K562 (cell line): ENCODE data around the gene POLR2B. TPM values are rescaled to one million over a fixed set of nuclear protein-coding genes. Genes with fewer than 3 reads are reported as not detected.

Source experiments
- ATAC-seq: fragments of 200-7000 bp; cut with Tn5 transposase; 3 replicates; pipeline ENCODE4 v1.9.1; 2020; ENCODE audit warnings: moderate library complexity
- BruUV-seq: library from RNA; stranded (reverse); fragments of 400-500 nt; replicated peaks from 2 replicates; lab custom pipeline; 2021; lab: Mats Ljungman, UMichigan
- CTCF ChIA-PET: fragments of 300-600 bp; formaldehyde crosslinking; extraction: SDS; loops from one replicate; lab custom pipeline; 2021; ENCODE audit warnings: low intra/inter-chr PET ratio; lab: Yijun Ruan, JAX
- POLR2A ChIA-PET: fragments of 300-600, 350-650 bp; sonication (Branson Sonifier 250); formaldehyde crosslinking; extraction: SDS; loops from one replicate; lab custom pipeline; 2021; ENCODE audit warnings: antibody characterized with exemption, inconsistent platforms; lab: Yijun Ruan, JAX
- DNase-seq, 4 experiments: peaks; one replicate each; pipeline versions ENCODE4 v3.0.0 to v3.0.0-alpha.2; 2011 to 2018; ENCODE audit warnings: low spot score in 3 of 4, mixed read lengths in 3 of 4; ENCODE audit errors: extremely low read depth in 1 of 4
- FAIRE-seq: peaks from 2 replicates; lab custom pipeline; 2011; peaks lifted over from hg19 to GRCh38; lab: Jason Lieb, UNC
- H2AFZ ChIP-seq: 2 replicates; pipeline ENCODE4 v1.6.0; 2011; ENCODE audit warnings: low read depth, low read length, control low read depth, inconsistent platforms
- H3K27ac ChIP-seq: fragments of 200-600 bp; 3 replicates; pipeline ENCODE4 v1.8.0; 2011; ENCODE audit warnings: low read depth, mild to moderate bottlenecking, control low read depth, inconsistent platforms, low read length, moderate library complexity, mixed read lengths; ENCODE audit errors: extremely low read depth
- H3K27me3 ChIP-seq, 2 experiments: fragments of 300-600 bp in 1 of 2; 2 replicates in 1 of 2; 3 replicates in 1 of 2; pipeline versions ENCODE4 v1.6.0 to v1.8.0; 2011; ENCODE audit warnings: inconsistent platforms in 2 of 2, low read length in 2 of 2, mild to moderate bottlenecking in 1 of 2, mixed read lengths in 1 of 2, moderate library complexity in 1 of 2; ENCODE audit not compliant: control insufficient read depth in 2 of 2, insufficient read depth in 2 of 2
- H3K36me3 ChIP-seq: fragments of 300-600 bp; 3 replicates; pipeline ENCODE4 v1.8.0; 2011; ENCODE audit warnings: mild to moderate bottlenecking, low read length, inconsistent platforms; ENCODE audit not compliant: control insufficient read depth, insufficient read depth
- H3K4me1 ChIP-seq, 2 experiments: fragments of 200-600 bp in 1 of 2; replicated peaks in 1 of 2; 2 replicates in 1 of 2; 3 replicates in 1 of 2; pipeline versions ENCODE4 v1.5.1 to v1.8.0; 2011; ENCODE audit warnings: inconsistent platforms in 2 of 2, low read length in 2 of 2, mild to moderate bottlenecking in 1 of 2, mixed read lengths in 1 of 2, moderate library complexity in 1 of 2; ENCODE audit not compliant: control insufficient read depth in 2 of 2, insufficient read depth in 2 of 2
- H3K4me2 ChIP-seq: 2 replicates; pipeline ENCODE4 v1.6.1; 2011; ENCODE audit warnings: low read length, control low read depth, inconsistent platforms, mixed read lengths; ENCODE audit not compliant: insufficient read depth
- H3K4me3 ChIP-seq: fragments of 200-600 bp; sonication (generic), shearing (Covaris generic); 2 replicates; pipeline ENCODE4 v1.5.1; 2016; ENCODE audit warnings: control low read depth, inconsistent platforms
- H3K79me2 ChIP-seq: fragments of 200-600 bp; 3 replicates; pipeline ENCODE4 v1.8.0; 2011; ENCODE audit warnings: low read length, inconsistent platforms; ENCODE audit not compliant: control insufficient read depth, insufficient read depth
- H3K9ac ChIP-seq, 2 experiments: 2 replicates each; pipeline versions ENCODE4 v1.6.0 to v1.6.1; 2011; ENCODE audit warnings: low read depth in 2 of 2, low read length in 2 of 2, control low read depth in 1 of 2, inconsistent platforms in 1 of 2, mild to moderate bottlenecking in 1 of 2, mixed read lengths in 1 of 2; ENCODE audit not compliant: insufficient read depth in 1 of 2
- H3K9me1 ChIP-seq: one replicate; pipeline ENCODE4 v1.6.0; 2011; ENCODE audit warnings: inconsistent platforms, mild to moderate bottlenecking, low read length, moderate library complexity; ENCODE audit not compliant: control insufficient read depth, insufficient read depth
- H3K9me3 ChIP-seq: replicated peaks from 2 replicates; pipeline ENCODE4 v1.5.1; 2011; ENCODE audit warnings: low read depth, low read length, inconsistent platforms; ENCODE audit not compliant: control insufficient read depth, insufficient read depth
- H4K20me1 ChIP-seq: replicated peaks from 2 replicates; pipeline ENCODE4 v1.6.1; 2011; ENCODE audit warnings: low read length, inconsistent platforms, mixed read lengths; ENCODE audit not compliant: control insufficient read depth, insufficient read depth
- EP400 ChIP-seq: fragments of 450-650 bp; IDR thresholded peaks from 2 replicates; pipeline ENCODE4 v1.6.1; 2017; ENCODE audit warnings: antibody characterized with exemption, mild to moderate bottlenecking, moderate library complexity
- L3MBTL2 ChIP-seq: fragments of 450-650 bp; IDR thresholded peaks from 2 replicates; pipeline ENCODE4 v1.6.1; 2016; ENCODE audit warnings: mild to moderate bottlenecking, moderate library complexity
- NBN ChIP-seq: fragments of 450-650 bp; IDR thresholded peaks from 2 replicates; pipeline ENCODE4 v1.6.1; 2016; ENCODE audit warnings: low read depth, mild to moderate bottlenecking
- NFYB ChIP-seq: IDR thresholded peaks from 2 replicates; pipeline ENCODE4 v1.6.1; 2011; ENCODE audit warnings: mild to moderate bottlenecking, moderate library complexity; ENCODE audit not compliant: insufficient read length; ENCODE audit errors: extremely low read depth
- NR3C1 ChIP-seq: sonication (generic); formaldehyde crosslinking; IDR thresholded peaks from 2 replicates; pipeline ENCODE4 v1.8.1; 2022; ENCODE audit warnings: missing genetic modification reagents
- PHB ChIP-seq: fragments of 250-450 bp; sonication (Bioruptor Pico); IDR thresholded peaks from 2 replicates; pipeline ENCODE4 v1.5.0; 2021
- SMARCC2 ChIP-seq: fragments of 450-650 bp; IDR thresholded peaks from 2 replicates; pipeline ENCODE4 v1.6.1; 2017; ENCODE audit warnings: antibody characterized with exemption, moderate library complexity, mild to moderate bottlenecking, low read depth
- TAF9B ChIP-seq: fragments of 450-650 bp; IDR thresholded peaks from 2 replicates; pipeline ENCODE4 v1.6.1; 2018; ENCODE audit warnings: mild to moderate bottlenecking; ENCODE audit not compliant: partially characterized antibody
- ZNF140 ChIP-seq: fragments of 250-450 bp; sonication (Bioruptor Pico); IDR thresholded peaks from 2 replicates; pipeline ENCODE4 v1.8.0; 2021; ENCODE audit warnings: moderate library complexity, mild to moderate bottlenecking, inconsistent platforms
- ZNF436 ChIP-seq: fragments of 250-450, 450-650 bp; sonication (Bioruptor Pico); formaldehyde crosslinking; IDR thresholded peaks from 2 replicates; pipeline ENCODE4 v1.7.0; 2020; ENCODE audit warnings: mild to moderate bottlenecking
- WGBS: fragments of 100-300 bp; shearing (Covaris generic); methylation state at CpG from one replicate; pipeline ENCODE4 v1.1.6; 2016; ENCODE audit warnings: low coverage, mixed read lengths; ENCODE audit not compliant: insufficient coverage; ENCODE audit errors: missing lambda C conversion rate; 5-methylcytosine and 5-hydroxymethylcytosine counted together
- in situ Hi-C: fragments of 300-500 bp; cut with MboI; formaldehyde crosslinking; loops from 4 replicates; pipeline ENCODE4 v1.15.0; 2018; ENCODE audit warnings: inconsistent platforms, mixed read lengths
- intact Hi-C: fragments of 100-400 bp; cut with micrococcal nuclease; formaldehyde crosslinking; loops from 2 replicates; pipeline ENCODE4 v1.14.2; 2022
- polyA plus RNA-seq, 8 experiments: library from polyadenylated mRNA; depleted of rRNA in 4 of 8; stranded (reverse) in 5 of 8; unstranded in 3 of 8; fragments of >200 nt; fragmentation: Nextera tagmentation in 2 of 8; fragmentation: Illumina TruSeq in 1 of 8; extraction: Ambion mirVana in 2 of 8; extraction: Trizol in 1 of 8; gene quantifications; 2 replicates each; pipeline versions ENCODE4 v1.2.1 to v1.2.3, GENCODE V29; 2011 to 2014; ENCODE audit warnings: inconsistent platforms in 1 of 8, missing spikeins in 1 of 8
- total RNA-seq, 7 experiments: library from RNA; depleted of rRNA in 6 of 7; stranded (reverse); fragments of >200 nt in 6 of 7; fragmentation: Illumina TruSeq in 2 of 7; extraction: Trizol in 2 of 7; gene quantifications; 2 replicates each; pipeline versions ENCODE4 v1.2.1 to v1.2.3, GENCODE V29; 2011 to 2021; ENCODE audit warnings: low replicate concordance in 1 of 7
- TF ChIP-seq, protein P1 (sequence below): fragments of 250-450 bp; sonication (Bioruptor Pico); IDR thresholded peaks from 2 replicates; pipeline ENCODE4 v1.4.0; 2020; ENCODE audit warnings: mild to moderate bottlenecking

The POLR2B gene
- total and polyA plus RNA-seq, 9 of the 15 experiments (the other 6 are each of a cell fraction or from before 2014, with no cell fraction given): 60.9 to 208 (median 142) TPM

DNA sequence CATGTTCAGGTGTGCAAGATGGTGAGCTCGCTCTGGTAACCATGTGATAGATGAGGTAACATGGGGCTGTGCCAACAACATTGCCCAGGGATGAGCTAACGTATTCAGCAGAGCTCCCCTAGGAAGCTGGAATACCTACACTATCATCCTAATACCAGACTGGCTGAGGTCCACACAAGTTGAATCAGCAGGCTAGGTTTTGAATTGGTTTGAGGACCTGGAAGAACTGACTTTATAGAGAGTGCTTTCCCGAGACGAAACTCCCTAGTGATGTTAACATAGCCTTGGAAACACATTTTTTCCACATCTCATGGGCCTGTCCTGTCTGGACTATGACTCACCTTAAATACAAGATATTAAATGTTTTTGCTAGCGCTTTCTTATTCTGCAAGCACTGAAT lies 74.8 kb downstream of the POLR2B start:
- intact Hi-C loops: no loop called here
- no TSS peak for BruUV-seq
- Histone ChIP-seq H3K36me3 (no peaks in the 10 kb centered on the region), H3K27me3 (peaks cover 19 to 40% of the 10 kb centered on the region in 2 experiments; a peak in 4 of 5 replicates)
- no peak for DNase-seq
- ATAC-seq: no peak
- 0% methylated on average over 5 of the region's 5 CpGs for WGBS
- TF ChIP-seq ZNF140 (CRISPR knock-in tag) (no peak), NR3C1 (no peak), NBN (no peak), TAF9B (no peak), NFYB (no peak), SMARCC2 (no peak), L3MBTL2 (no peak), EP400 (no peak), ZNF436 (CRISPR knock-in tag) (no peak), PHB (CRISPR knock-in tag) (no peak)
- TF ChIP-seq, protein P1, sequence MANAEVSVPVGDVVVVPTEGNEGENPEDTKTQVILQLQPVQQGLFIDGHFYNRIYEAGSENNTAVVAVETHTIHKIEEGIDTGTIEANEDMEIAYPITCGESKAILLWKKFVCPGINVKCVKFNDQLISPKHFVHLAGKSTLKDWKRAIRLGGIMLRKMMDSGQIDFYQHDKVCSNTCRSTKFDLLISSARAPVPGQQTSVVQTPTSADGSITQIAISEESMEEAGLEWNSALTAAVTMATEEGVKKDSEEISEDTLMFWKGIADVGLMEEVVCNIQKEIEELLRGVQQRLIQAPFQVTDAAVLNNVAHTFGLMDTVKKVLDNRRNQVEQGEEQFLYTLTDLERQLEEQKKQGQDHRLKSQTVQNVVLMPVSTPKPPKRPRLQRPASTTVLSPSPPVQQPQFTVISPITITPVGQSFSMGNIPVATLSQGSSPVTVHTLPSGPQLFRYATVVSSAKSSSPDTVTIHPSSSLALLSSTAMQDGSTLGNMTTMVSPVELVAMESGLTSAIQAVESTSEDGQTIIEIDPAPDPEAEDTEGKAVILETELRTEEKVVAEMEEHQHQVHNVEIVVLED (CRISPR knock-in tag): no peak
- TF ChIP-seq, all 486 proteins: peak for 0
- no peaks in the 10 kb centered on the region for H3K9me1 ChIP-seq
- in situ Hi-C loops: no loop called here
- H3K4me2 ChIP-seq: no peak overlapping the region
- POLR2A ChIA-PET: no interaction called here
- no peak overlapping the region for H3K9ac ChIP-seq
- H3K9me3 ChIP-seq: no peaks in the 10 kb centered on the region
- no peaks in the 10 kb centered on the region for H3K79me2 ChIP-seq
- no peaks in the 10 kb centered on the region for H4K20me1 ChIP-seq
- no peaks in the 10 kb centered on the region for H3K4me1 ChIP-seq
- no peak overlapping the region for H2AFZ ChIP-seq
- no peak overlapping the region for H3K27ac ChIP-seq
- H3K4me3 ChIP-seq: no peak overlapping the region
- FAIRE-seq: no peak
- CTCF ChIA-PET: no interaction called here
